GM03348 (cell line): ENCODE results near the gene ELOVL5.
A peak's percentile ranks its signal among the peaks of the same experiment; 100 is the strongest.
"Not testable (repeated sequence)": the region's sequence is repeated elsewhere in the genome, so short reads cannot be mapped to it uniquely, and the experiment has no call there.

Experiments used
- DNase-seq: peaks from one replicate; pipeline ENCODE4 v3.0.0; 2012; ENCODE audit warnings: low spot score

ELOVL5 gene

DNA sequence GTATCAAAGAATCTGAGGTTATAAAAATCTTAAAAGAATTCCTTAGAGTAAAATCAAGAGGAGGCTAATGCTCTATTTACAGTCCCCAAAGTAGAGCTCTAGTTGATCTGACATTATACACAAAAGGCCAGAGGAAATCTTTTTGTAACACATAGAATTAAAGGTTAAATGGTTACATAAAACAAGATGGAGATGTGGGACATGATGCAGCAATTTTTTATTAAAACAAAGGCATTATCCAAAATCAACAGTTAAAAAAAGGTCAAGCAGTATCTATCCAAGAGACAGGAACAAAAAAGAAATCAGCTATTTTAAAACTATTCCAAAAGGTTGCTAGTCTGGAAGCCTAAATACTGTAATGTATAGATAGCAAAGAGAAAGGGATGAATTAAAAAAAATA, 20.4 kb downstream of the ELOVL5 start:
- DNase-seq, result no peak

- no peak for DNase-seq
These were observed 21.7 kb downstream of the ELOVL5 start for GRCh38 chr6:53327017-53327395.

- DNase-seq, result peak; percentile 88
These were observed 22.3 kb downstream of the ELOVL5 start for GRCh38 chr6:53326372-53327016.

GRCh38 chr6:53325785-53326184, 23.0 kb downstream of the ELOVL5 start:
- peak; percentile 37 for DNase-seq

DNA sequence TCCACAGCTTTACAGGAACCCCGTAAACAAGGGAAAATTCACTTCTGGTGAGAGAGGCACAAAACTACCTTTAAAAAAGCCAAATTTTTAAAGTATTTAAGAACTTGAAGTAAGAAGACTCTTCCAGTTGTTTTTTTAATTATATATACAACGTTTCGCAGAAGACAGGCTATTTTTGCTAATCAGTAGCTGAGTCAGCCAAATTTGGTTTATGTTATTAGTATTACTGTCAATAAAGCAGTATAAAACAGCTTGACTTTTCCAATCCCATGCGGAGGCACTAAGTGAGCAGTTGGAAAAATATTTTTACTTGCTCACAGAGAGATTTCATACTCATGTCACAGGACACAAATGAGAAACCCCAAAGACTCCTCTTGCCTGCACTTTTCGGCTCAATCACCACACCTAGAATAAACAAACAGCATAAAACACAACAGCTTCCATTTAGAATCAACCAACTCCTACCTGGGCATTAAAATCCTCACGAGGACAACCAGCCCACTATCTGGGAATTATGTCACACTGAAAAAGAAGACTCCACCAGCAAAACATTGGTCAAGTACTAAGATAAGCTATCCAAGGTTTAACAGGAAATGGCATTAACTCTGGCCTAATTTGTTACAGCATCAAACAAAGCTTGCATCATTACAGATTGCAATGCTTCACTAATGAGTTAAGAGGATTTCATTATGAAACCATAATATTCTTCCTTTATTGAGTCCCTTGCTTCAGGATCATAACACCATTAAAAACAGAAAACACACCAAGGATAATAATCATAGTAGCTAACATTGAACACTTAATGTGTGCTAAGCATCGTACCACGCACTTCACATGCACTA, 26.3 kb downstream of the ELOVL5 start:
- DNase-seq, result no peak

DNA sequence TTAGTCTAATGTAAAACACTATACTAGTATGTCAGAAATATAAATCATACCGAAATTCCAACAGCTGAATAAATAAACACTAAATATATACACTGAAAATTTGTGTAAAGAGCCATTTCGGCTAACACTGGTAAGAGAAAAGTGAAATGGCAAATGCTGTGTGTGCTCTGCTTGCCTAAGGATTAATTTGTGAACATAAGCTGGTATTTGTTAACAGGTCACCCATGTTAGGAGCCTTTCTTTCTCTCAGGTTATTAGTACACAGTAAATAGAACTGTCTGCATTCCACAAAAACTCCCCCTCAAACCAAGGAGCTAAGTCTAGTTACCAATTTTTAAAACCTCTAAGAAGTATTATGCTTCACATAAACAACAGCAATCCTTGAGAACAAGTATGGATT, 27.0 kb downstream of the ELOVL5 start:
- DNase-seq, result no peak

DNA sequence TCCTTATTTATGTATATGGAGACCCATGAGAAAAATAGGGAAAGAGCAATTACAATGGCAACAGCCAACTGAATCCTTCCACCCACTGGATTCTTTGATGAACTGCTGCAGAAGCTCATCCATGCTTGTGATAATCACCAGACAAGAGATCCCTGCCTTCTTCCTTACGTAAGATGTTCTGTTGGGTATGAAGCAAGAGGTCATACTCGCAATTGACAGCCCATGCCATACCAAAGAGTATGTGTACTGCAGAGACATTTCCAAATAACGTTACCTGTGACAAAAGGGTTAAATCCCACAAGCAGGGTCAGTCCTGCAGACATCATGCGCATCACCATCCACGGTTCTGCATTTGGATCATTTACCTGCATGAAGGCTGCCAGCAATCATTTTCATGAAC, 27.8 kb downstream of the ELOVL5 start:
- DNase-seq, result no peak

GRCh38 chr6:53318429-53318828, 30.3 kb downstream of the ELOVL5 start:
- DNase-seq, result no peak

GRCh38 chr6:53317861-53318260, 30.9 kb downstream of the ELOVL5 start:
- DNase-seq, result no peak

DNA sequence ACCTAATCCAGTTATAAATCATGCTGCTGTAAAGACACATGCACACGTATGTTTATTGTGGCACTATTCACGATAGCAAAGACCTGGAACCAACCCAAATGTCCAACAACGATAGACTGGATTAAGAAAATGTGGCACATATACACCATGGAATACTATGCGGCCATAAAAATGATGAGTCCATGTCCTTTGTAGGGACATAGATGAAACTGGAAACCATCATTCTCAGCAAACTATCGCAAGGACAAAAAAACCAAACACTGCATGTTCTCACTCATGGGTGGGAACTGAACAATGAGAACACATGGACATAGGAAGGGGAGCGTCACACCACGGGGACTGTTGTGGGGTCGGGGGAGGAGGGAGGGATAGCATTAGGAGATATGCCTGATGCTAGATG, 31.5 kb downstream of the ELOVL5 start:
- DNase-seq, result not testable (repeated sequence)

- no peak for DNase-seq
These were observed 32.6 kb downstream of the ELOVL5 start for GRCh38 chr6:53316142-53316541.

DNA sequence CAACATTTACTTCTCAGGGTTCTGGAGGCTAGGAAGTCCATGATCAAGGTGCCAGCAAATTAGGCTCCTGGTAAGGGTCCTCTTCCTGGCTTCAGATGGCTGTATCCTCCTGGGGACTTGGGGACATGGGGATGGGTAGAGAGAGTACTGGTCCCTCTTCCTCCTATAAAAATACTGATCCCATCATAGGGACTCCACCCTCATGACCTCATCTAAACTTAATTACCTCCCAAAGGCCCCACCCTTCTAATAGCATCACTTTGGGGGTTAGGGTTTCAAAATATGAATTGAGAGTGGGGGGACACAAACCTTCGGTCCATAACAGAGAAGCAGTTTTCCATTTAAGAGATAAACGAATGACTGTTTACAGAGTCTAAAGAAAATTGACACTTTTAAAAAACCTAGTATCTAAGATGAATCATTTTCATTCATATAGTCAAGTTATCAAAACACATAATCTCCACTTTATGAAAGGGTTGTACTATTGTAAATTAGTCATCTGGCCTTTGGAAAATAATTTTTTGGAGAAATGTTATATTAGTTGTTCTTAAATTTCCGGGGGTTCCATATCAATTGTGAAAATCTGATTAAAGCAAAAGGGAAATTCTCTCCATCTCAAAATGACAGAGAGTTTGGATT, 33.5 kb downstream of the ELOVL5 start:
- no peak for DNase-seq

DNA sequence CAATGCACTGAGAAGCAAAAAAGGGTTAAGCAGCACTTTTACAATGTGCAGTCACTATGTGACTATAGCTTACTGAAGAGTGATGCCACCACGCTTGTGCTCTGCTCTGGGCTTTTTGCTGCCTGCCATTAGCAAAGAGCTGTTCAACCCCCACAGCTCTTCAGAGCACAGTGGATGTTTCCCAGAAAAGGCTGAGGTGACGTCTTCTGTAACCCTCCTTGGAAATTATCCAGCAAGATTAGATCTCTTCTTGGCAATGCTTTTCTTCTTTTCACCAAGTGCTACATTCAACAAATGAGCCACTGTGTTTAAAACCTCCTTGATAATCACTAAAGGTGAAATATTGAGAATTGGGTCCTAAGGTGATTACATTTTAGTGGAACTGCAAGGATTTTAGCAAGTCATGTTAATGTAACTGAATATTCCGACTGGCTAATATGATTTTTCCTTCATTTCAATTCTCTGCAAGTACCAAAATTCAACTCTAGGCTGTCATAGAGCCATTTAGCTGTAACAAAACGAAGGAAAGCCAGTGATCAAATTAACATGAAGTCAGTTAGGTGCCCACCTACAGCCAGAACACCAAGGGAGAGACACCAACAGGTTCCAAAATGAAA, 34.9 kb downstream of the ELOVL5 start:
- no peak for DNase-seq

DNA sequence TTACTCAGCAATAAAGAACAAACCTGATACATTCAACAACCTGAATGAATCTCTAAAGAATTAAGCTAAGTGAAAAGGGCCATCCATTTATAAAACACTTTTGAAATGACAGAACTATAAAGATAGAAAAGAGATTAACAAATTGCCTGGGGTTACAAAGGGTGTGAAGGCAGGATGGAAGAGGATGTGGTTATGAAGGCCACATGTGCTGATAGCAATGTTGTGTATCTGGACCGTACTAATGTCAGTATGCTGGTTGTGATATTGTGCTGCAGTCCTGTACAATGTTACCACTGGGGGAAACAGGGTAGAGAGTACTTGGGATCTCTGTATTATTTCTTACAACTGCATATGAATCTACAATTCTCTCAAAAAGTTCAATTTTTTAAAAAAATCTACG, 36.4 kb downstream of the ELOVL5 start:
- DNase-seq, result no peak

- DNase-seq, result no peak
These were observed 37.2 kb downstream of the ELOVL5 start for GRCh38 chr6:53311586-53311935.

GRCh38 chr6:53310771-53311585, 37.8 kb downstream of the ELOVL5 start:
- no peak for DNase-seq

- no peak for DNase-seq
These were observed 38.8 kb downstream of the ELOVL5 start for GRCh38 chr6:53309901-53310300.

- DNase-seq, result peak; percentile 68
These were observed 39.5 kb downstream of the ELOVL5 start for GRCh38 chr6:53309059-53309900.

DNA sequence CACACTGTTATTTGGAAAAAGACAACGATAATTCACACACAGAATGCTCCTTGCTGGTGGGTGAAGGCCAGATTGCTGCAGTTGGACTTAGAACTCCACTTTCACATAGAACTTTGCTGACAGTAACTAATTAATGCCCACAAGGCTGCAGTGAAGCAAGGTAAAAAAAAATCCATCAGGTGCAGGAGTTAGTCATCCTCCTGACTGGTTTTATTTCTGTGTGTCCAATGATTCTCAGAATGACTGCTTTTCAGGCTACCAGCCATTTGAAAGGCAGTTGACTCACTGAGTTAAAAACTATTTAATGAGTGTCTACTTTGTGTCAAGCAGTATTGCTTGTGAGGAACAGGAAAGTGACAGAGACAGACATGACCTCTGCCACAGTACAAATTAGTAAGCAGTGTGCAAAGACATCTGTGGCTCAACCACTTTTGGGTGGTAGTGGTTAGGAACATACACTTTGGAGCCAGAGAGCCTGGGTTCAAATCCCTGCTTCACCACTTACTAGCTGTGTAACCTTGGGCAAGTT, 41.9 kb downstream of the ELOVL5 start:
- DNase-seq, result no peak

GRCh38 chr6:53306217-53306616, 42.5 kb downstream of the ELOVL5 start:
- DNase-seq, result not testable (repeated sequence)

- not testable (repeated sequence) for DNase-seq
These were observed 43.2 kb downstream of the ELOVL5 start for GRCh38 chr6:53305506-53306005.
